ENCODE results near the gene MSH3. TPM values are rescaled to one million over a fixed set of nuclear protein-coding genes. Genes with fewer than 3 reads are reported as not detected.

The MSH3 gene
- polyA plus RNA-seq, 2 of the 4 experiments (the other 2 are of a cell fraction): 9.3 to 13.1 TPM

DNA sequence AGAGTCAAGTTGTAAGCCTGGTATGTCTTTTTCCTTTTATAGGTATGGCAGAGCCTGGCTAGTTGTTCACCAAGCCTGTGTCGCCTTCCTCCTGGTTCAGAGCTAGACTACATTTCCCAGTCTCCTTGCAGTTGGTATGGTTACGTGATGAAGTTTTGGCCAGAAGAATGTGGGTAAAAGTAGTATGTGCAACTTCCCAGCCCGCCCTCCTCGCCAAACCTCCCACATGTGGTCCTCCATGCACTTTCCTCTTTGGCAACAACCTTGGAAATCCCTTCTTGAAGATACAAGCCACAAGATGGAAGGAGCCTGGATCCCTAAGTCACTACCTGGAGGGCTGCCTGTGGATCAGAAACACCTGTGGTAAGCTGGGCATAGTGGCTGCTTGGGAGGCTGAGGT, 36.0 kb upstream of the MSH3 start:
- no peak for ATAC-seq
- POLR2A ChIA-PET: no interaction called here
- CTCF ChIA-PET: no interaction called here

DNA sequence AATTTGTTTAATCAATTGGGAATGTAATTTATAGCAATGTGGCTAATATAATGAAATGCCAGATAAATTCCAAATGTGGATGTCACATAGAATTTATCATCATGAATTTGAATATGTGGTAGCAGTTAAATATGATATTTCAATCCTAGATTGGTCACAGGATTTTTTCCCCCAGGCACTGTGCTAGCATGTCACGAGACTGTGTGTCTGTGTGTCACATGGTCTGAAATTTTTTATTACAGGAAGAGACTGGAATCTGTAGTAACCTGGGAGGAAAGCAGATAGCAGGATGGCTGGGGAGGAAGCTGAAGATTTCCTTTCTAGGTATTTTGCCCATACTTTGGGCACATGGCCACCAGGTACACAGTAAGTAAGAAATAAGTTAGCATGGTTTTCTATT, 35.4 kb upstream of the MSH3 start:
- DNase-seq (ENCODE audit: low read depth in 1 of 2, low spot score in 1 of 2): no peak
- WGBS (ENCODE audit: missing lambda C conversion rate): 90% methylated on average over 1 of the region's 1 CpG
- no peak for FAIRE-seq
- H3K4me3 ChIP-seq: no peak overlapping the region
- no peak for ATAC-seq
- no peaks in the 10 kb centered on the region for H3K4me1 ChIP-seq
- H3K4me2 ChIP-seq: no peak overlapping the region
- H3K27ac ChIP-seq: no peak overlapping the region
- TF ChIP-seq, protein P1, sequence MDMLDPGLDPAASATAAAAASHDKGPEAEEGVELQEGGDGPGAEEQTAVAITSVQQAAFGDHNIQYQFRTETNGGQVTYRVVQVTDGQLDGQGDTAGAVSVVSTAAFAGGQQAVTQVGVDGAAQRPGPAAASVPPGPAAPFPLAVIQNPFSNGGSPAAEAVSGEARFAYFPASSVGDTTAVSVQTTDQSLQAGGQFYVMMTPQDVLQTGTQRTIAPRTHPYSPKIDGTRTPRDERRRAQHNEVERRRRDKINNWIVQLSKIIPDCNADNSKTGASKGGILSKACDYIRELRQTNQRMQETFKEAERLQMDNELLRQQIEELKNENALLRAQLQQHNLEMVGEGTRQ (IDR thresholded peaks at IDR 0.05): no peak
- TF ChIP-seq SMC3 (IDR thresholded peaks at IDR 0.05): no peak
- TF ChIP-seq EP300 (IDR thresholded peaks at IDR 0.05): no peak
- TF ChIP-seq, protein P2, sequence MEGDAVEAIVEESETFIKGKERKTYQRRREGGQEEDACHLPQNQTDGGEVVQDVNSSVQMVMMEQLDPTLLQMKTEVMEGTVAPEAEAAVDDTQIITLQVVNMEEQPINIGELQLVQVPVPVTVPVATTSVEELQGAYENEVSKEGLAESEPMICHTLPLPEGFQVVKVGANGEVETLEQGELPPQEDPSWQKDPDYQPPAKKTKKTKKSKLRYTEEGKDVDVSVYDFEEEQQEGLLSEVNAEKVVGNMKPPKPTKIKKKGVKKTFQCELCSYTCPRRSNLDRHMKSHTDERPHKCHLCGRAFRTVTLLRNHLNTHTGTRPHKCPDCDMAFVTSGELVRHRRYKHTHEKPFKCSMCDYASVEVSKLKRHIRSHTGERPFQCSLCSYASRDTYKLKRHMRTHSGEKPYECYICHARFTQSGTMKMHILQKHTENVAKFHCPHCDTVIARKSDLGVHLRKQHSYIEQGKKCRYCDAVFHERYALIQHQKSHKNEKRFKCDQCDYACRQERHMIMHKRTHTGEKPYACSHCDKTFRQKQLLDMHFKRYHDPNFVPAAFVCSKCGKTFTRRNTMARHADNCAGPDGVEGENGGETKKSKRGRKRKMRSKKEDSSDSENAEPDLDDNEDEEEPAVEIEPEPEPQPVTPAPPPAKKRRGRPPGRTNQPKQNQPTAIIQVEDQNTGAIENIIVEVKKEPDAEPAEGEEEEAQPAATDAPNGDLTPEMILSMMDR (IDR thresholded peaks at IDR 0.05): no peak
- no peak for TF ChIP-seq TFCP2L1 (CRISPR knock-in tag; IDR thresholded peaks at IDR 0.05)
- no peak for TF ChIP-seq POLR2AphosphoS2 (conservative IDR thresholded peaks at IDR 0.05; ENCODE audit: low read length)
- TF ChIP-seq CHD4 (IDR thresholded peaks at IDR 0.05; ENCODE audit: borderline replicate concordance): no peak
- no peak for TF ChIP-seq NPAS2 (CRISPR knock-in tag; IDR thresholded peaks at IDR 0.05; ENCODE audit: borderline replicate concordance)
- TF ChIP-seq, protein P3, sequence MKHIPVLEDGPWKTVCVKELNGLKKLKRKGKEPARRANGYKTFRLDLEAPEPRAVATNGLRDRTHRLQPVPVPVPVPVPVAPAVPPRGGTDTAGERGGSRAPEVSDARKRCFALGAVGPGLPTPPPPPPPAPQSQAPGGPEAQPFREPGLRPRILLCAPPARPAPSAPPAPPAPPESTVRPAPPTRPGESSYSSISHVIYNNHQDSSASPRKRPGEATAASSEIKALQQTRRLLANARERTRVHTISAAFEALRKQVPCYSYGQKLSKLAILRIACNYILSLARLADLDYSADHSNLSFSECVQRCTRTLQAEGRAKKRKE (CRISPR knock-in tag; IDR thresholded peaks at IDR 0.05; ENCODE audit: low read depth): no peak
- no peak for TF ChIP-seq FOXS1 (CRISPR knock-in tag; IDR thresholded peaks at IDR 0.05)
- ChIA-PET POLR2A (no interaction called here), CTCF (no interaction called here)
- H3K9me3 ChIP-seq: no peaks in the 10 kb centered on the region

More for the DNA sequence above, 36.0 kb upstream of the MSH3 start:
- no peaks in the 10 kb centered on the region for H3K4me1 ChIP-seq
- no peak overlapping the region for H3K4me3 ChIP-seq
- FAIRE-seq: no peak
- TF ChIP-seq HEYL (CRISPR knock-in tag; IDR thresholded peaks at IDR 0.05): no peak
- no peak for TF ChIP-seq CEBPB (IDR thresholded peaks at IDR 0.05)
- no peak for TF ChIP-seq POLR2A (IDR thresholded peaks at IDR 0.05; ENCODE audit: low read length)
- TF ChIP-seq NR3C1 (IDR thresholded peaks at IDR 0.05): no peak
- TF ChIP-seq MAFK (IDR thresholded peaks at IDR 0.05; ENCODE audit: partially characterized antibody): no peak
- TF ChIP-seq JUNB (IDR thresholded peaks at IDR 0.05): no peak
- TF ChIP-seq RCOR1 (IDR thresholded peaks at IDR 0.05; ENCODE audit: low read depth, low read length): no peak
- no peak for TF ChIP-seq EHF (CRISPR knock-in tag; IDR thresholded peaks at IDR 0.05)
- TF ChIP-seq EP300 (IDR thresholded peaks at IDR 0.05): no peak
- no peak for TF ChIP-seq NPAS2 (CRISPR knock-in tag; IDR thresholded peaks at IDR 0.05; ENCODE audit: borderline replicate concordance)
- TF ChIP-seq, protein P1 (IDR thresholded peaks at IDR 0.05): no peak
- no peak for TF ChIP-seq HOXB13 (CRISPR knock-in tag; IDR thresholded peaks at IDR 0.05; ENCODE audit: low read depth)
- TF ChIP-seq, protein P2 (IDR thresholded peaks at IDR 0.05): no peak
- TF ChIP-seq, protein P4, sequence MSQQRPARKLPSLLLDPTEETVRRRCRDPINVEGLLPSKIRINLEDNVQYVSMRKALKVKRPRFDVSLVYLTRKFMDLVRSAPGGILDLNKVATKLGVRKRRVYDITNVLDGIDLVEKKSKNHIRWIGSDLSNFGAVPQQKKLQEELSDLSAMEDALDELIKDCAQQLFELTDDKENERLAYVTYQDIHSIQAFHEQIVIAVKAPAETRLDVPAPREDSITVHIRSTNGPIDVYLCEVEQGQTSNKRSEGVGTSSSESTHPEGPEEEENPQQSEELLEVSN (IDR thresholded peaks at IDR 0.05; ENCODE audit: borderline replicate concordance, low read depth): no peak
- TF ChIP-seq KDM1A (IDR thresholded peaks at IDR 0.05; ENCODE audit: low read depth): no peak
- TF ChIP-seq RAD21 (conservative IDR thresholded peaks at IDR 0.05 in 1 of 2, IDR thresholded peaks at IDR 0.05 in 1 of 2): no peak
- TF ChIP-seq CBX8 (IDR thresholded peaks at IDR 0.05): no peak
- TF ChIP-seq PHF8 (IDR thresholded peaks at IDR 0.05; ENCODE audit: borderline replicate concordance, low read depth): no peak
- TF ChIP-seq JUN (IDR thresholded peaks at IDR 0.05): no peak
- no peak overlapping the region for H3K27ac ChIP-seq
- no peaks in the 10 kb centered on the region for H3K9me3 ChIP-seq
- no peak for DNase-seq (ENCODE audit: low read depth in 1 of 2, low spot score in 1 of 2)
- H3K4me2 ChIP-seq: no peak overlapping the region
- 93% methylated on average over 4 of the region's 4 CpGs for WGBS (ENCODE audit: missing lambda C conversion rate)
